GM21367 (cell line): ENCODE data around the gene PSMD1.
"Not testable (repeated sequence)": the region's sequence is repeated elsewhere in the genome, so short reads cannot be mapped to it uniquely, and the experiment has no call there.

Experiments used
- ATAC-seq: cut with Tn5 transposase; IDR thresholded peaks from one replicate; pipeline ENCODE4 v1.9.1; 2021; ENCODE audit not compliant: unreplicated experiment

PSMD1 gene

DNA sequence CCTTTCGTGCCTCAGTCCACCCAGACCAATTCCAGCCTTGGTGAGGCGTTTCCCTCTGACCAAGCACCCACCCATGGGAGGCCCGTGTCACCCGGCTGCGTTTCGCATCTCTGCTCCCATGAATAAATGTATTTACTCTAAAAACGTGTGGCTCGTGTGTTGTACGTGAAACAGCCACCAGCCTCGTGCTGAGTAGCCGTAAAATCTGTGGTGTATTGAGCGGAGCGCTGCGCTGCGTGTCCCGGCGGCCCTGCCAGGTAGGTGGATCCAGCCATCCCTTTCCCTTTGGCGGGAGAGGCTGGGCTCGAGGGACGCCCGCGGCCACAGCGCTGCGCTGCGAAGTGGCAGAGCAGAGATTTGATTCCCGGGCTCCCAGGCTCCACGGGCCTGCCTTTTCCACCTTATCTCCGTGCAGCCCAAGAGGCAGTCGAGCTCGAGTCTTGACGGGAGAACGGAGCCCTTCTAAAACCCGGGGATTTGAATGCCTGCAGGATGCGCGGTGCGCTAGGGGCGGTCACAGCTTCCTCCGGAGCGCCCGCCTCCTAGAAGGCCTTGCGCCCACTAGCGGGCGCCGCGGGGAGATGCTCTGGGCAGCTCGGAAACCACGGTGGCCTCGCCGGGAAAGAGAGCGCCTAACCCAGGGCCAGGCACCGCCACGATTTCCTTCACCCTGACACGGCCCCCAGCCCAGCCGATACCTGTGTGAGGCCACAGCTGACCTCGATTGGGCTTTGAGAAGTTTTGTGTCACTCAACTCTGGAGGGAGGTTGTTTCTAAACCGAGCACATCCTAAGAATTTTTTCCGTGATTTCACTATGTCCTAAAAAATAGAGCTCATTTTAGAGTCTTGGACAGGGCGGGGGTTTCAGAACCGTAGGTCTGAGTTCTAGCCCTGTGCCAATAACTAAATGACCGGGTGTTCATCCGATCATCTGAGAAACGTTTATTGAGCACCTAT is 3.9 kb upstream of the PSMD1 start:
- ATAC-seq, result peak; percentile 51

DNA sequence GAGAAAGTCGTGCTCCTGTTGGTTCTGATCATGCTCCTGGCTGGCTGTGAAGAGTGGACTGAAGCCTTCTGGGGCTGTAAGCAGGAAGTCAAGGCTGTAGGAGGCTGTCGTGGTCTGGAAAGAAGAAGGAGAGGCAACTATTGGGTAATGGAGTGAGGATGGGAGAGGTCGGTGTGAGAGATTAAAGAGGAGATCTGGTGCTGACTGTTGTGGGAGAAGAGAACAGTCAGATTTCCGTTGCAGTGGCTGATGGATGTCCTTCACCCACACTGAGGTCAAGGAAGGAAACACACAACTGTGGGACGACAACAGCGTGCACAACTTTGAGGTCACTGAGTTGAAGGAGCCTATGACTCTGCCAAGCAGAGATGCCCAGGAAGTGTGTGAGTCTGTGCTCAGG is 2.8 kb upstream of the PSMD1 start:
- ATAC-seq, result no peak

DNA sequence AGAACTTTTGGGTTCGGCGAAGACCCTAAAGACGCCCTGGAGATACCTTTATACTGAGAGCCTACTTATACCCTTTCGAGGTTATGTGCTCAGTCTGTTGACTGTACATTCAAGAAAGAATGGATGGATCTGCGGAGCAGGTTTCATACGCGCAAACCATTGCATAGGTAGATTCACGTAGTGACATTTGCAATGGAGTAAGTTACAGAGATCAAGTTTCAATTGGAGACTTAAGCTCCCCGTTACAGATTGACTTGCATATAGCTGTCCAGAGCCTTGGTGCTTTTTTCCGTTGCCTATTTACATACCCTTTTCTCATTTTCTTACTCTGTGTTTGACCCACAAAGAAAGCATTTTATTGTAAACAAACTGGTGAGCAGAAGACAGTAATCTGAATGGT is 923 bp downstream of the PSMD1 start:
- ATAC-seq, result no peak

DNA sequence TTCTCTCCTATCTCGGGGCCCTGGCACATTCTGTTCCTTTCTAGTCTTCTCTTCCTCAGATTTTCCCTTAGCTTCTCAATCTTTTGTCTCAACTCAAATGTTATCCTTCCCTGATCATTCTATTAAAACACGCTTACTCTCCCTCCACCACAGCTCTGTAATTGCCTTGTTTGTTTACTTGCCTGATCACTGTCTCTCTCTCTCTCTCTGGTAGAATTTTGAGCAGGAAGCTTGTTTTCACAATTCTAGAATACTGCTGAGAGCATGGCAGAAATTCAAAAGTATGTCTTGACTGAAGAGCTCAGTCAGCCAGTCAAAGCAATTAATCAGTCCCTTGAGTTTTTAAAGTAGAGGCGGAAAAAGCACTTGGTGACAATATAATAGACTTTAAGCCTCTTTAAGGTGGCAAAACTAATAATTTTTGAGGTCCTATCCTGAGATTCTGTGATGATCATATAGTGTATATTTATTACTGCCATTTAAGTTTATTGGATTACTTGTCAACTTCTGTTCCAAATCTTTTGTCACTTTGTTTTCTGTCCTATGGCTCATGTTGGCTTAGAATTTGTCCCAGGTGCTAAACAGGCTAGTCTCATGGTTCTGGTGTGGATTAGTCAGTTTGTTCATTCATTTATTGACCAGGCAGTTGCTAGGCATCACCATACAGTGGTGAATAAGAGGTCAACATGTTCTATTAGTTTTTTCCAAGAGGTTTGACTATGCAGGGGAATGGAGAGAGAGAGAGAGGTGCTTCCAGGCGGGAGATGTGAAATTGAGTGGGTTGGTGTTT is 2.3 kb downstream of the PSMD1 start:
- no peak for ATAC-seq

DNA sequence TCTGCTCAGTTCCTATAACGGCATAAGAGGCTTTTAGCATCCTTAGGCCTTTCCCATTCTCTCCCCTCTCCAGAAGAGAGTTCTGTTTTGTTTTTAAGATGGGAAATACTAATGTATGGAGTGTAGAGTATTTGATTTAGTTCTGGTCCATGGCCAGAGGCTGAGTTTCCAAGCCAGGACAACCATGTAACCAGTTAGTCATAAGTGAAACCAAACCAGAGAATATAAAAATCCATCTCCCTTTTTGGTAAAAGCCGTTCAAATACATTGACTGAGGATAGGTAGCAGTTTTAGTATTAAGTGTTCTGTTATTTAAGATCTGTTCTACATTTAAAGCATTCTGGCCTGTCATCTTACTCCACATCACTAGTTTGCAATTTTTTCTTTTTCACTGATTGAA is 3.1 kb downstream of the PSMD1 start:
- no peak for ATAC-seq

DNA sequence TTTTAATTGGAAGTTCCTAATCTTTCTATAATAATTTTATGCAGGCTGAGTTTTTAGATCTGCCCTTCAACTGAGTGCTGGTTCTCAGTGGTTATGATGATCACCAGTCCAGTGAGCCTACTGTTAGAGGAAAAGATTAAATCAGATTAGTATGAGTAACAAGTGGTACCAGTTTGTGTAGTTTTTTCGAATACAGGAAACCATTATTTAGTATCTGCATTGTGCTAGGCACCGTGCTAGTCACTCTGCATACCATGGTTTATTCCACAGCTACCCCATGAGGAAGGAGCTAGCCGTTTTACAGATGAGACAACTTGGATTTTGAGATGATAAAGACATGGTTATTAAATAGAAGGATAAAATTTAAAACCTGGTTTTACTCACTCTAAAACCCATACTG is 6.1 kb downstream of the PSMD1 start:
- ATAC-seq, result no peak

DNA sequence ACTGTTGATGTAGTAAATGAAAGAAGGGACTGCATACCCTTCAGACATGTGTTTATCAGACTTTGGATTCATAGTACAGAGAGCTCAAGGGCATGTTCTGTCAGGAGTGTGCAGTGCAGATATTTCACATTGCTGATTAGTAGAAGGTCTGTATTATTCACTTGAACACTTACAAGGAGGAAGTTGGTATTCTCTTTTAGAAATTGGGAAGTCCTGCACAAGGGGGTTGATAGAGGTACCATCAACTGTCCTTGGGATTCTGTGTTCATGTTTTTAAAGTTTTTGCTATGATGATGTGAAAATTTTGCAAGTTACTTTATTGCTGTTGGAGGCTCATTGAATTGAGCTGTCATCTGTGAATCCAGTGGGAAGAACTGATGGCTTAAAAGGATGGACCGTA is 6.7 kb downstream of the PSMD1 start:
- ATAC-seq, result no peak

DNA sequence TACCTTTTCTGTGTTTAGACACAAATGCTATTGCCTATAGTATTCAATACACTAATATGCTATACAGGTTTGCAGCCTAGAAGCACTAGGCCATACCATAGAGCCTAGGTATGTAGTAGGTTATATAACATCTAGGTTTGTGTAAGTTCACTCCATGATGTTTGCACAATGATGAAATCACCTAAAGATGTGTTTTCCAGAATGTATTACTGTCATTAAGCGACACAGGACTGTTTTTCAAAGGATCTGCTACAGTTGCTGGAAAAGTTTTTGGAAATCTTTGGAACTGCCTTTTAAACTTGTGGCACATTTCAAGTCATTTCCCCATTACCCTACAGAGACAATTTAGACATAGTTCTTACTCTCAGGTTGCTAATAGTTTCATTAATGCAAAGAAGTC is 9.3 kb downstream of the PSMD1 start:
- ATAC-seq, result no peak

DNA sequence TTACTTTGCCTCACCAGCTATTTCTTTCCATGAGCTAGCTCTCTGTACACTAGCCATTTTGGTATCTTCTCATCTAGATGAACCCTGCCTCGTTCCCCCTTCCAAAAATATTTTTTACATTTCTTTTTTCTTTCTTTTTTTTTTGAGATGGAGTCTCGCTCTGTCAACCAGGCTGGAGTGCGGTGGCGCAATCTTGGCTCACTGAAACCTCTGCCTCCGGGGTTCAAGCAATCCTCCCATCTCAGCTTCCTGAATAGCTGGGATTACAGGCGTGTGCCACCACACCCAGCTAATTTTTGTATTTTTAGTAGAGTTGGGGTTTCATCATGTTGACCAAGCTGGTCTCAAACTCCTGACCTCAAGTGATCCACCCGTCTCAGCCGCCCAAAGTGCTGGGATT is 10.9 kb downstream of the PSMD1 start:
- not testable (repeated sequence) for ATAC-seq

DNA sequence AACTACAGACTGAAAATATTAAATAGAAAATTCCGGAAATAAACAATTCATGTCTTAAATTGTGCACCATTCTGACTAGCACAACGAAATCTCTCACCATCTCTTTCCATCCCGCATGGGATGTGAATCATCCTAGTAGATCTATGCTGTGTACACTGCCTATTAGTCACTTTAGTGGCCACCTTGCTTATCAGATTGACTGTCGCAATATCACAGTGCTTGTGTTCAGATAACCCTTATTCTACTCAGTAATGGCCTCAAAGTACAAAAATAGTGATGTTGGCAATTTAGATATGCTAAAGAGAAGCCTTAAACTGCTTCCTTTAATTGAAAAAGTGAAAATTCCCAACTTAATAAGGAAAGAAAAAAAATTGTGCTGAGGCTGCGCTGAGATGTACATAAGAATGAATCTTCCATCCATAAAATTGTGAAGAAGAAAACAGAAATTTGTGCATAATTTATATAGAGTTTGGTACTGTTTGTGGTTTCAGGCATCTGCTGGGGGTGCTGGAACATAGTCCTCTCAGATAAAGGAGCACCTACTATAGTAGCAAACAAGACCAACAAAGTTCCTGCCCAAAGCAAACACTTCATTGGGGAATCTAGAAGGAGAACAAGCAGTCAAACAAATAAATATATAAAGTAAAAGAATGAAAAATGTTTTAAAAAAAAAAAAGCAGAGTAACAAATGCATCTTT is 12.0 kb downstream of the PSMD1 start:
- ATAC-seq, result no peak

DNA sequence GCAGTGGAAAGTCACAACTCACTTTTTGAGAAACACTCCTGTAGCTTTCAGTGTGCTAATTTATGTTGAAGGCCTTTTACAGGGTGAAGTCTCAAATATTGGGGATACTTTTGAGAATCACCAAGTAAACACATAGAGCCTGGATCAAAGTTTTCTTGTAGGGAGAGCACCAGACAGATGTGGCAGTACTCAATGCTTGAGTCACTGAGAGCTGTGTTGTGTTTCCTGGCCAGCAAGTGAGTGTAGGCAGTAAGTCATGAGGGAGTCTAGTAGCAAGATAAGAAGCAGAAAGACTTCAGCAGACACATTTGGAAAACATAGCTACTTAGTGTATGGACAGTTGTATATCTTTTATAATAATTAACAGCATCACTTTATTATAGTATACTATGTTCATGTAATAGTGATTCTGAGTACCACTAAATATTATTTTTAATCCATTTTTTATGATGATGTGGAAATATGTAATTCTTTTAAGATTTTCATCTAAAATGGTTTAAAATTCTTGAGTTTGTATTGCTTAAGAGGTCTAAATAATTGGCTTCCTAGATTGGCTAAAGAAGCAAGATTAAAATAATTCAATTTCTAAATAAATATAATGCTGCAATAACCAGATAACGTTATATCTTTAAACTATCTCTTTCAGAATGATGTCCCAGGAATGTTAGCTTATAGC is 12.8 kb downstream of the PSMD1 start:
- ATAC-seq, result no peak

DNA sequence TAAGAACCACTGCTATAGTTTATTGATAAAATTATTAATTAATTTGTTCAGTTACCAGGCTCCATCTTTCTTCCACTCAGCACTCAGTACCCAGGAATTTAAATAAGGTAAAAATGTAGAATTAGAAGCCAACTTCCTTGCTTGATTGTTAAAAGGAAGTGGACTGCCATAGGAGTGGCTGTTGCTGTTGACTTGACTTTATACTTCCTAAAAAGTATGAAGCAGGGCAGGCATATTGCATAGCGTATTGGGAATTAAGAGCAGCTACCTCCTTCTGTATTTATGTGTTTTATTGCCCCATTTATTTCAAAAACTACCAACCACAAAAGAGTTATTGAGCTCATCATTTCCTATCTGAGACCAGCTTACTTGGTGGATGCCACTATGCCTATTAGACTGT is 27.9 kb downstream of the PSMD1 start:
- no peak for ATAC-seq

DNA sequence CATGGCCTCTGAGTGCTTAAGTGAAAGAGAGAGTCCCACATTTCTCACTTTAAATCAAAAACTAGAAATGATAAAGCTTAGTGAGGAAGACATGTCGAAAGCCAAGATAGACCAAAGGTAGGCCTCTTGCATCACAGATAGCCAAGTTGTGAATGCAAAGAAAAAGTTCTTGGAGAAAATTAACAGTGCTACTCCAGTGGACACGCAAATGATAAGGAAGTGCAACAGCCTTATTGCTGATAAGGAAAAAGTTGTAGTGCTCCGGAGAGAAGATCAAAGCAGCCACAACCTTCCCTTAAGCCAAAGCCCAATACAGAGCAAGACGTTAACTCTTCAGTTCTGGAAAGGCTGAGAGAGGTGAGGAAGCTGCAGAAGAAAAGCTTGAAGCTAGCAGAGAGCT is 32.1 kb downstream of the PSMD1 start:
- no peak for ATAC-seq

DNA sequence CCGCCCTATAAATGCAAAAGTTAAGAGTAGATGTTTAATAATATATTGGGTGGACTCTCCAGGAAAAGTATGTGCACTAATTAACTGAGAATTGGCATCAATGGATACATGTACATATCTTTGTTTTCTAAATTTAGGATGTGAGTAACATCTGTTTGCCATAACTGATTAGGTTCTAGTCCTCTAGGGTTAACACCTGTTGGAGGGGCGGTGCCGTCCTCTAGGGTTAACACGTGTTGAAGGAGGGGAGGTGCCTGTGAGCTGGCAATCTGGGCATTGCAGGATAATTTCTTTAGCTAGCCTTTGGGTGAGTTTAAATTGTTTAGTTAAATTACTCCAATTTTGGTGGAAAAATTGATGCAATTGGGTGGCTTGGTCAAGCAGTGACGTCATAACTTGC is 37.3 kb downstream of the PSMD1 start:
- no peak for ATAC-seq

DNA sequence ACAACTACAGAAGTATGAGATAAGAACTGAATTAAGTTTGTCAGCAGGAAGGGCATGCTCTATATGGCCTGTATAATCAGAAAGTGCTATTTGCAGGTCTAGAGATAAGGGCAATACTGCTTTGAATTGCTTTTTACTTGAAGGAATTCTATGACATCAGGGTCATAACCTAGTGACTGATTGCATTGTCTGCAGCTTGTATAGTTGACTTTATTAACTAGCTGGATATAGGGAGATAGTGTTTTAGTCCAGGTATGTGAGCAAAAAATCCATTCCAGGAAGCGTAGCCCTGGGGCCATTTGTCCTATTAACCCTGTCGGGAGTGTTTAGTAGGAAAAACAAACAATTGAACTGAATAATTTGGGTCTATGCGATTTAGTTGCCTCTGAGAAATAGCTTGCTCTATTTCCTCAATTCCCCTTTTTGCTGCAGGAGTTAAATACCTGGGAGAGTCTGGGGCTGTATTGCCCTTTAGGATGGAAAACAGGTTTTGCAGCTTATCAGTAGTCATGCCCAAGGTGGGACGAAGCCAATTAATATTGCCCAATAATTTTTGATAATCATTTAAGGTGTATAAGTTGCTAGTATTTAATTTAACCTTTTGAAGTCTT is 38.2 kb downstream of the PSMD1 start:
- ATAC-seq, result no peak

DNA sequence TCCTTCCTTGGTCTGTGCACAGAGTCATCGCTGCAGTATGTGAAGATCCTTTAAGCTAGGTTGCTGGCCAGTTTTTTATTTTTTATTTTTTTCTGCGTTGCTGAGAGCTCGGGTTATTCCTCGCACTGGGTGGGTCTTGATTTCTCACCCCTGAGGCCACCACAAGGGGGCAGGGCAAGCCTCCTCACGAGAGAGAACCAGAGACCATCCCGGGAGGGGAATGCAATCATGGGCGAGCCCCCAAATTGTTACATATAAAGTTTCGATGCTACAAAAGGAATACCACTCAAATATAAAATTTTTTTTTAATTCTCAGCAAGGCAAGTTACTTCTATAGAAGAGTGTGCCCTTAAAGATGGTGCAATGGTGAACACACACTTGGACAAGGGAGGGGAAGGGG is 43.3 kb downstream of the PSMD1 start:
- ATAC-seq, result no peak

DNA sequence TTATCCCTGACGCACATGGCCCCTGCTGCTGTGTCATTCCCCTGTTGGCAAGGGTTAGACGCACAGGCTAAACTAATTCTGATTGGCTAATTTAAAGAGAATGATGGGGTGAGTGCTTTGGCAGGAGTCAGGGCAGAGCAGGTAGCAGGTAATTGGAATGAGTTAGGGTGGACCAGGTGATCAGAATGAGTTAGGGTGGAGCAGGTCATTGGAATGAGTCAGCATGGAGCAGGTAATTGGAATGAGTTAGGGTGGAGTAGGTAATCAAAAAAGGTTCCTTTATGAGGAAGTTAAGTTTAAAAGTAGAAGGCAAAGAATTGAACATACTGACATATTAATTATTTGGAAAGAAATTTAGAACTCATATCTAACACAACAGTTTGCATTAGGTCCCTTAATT is 43.7 kb downstream of the PSMD1 start:
- ATAC-seq, result not testable (repeated sequence)

DNA sequence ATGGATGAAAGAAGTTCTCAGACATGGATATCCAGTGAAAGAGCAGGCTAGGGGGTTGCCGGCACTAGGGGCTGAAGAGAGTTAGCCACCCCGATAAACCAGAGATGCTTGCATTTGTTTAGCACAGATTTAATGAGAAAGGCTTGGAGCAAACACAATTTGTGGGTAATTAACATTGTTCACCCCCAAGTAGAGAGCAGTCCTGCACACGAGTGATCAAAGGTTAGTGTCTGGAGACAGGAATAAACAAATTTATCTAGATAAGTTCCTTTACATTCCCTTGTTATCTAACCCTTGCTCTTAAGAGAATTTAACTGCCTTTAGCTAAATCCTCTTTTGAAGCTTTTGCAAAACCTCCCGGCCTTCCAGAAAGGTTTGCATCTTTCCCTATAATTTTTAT is 44.3 kb downstream of the PSMD1 start:
- no peak for ATAC-seq

DNA sequence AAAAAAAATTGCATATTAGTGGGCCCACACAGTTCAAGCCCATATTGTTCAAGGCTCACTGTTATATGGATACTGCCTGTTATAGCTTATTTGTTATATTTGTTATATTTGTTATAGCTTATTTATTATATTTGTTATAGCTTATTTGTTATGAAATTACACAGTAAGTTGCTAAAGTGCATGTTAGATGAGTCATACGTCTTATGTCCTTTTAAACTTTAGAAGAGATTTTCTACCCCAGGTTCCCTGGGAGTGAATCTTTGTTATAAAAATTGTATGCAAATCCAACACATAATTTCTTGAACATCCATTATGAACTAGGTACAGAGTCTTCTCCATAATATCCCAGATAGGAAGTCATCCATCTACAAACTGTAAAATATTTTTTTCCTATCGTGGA is 46.1 kb downstream of the PSMD1 start:
- no peak for ATAC-seq

DNA sequence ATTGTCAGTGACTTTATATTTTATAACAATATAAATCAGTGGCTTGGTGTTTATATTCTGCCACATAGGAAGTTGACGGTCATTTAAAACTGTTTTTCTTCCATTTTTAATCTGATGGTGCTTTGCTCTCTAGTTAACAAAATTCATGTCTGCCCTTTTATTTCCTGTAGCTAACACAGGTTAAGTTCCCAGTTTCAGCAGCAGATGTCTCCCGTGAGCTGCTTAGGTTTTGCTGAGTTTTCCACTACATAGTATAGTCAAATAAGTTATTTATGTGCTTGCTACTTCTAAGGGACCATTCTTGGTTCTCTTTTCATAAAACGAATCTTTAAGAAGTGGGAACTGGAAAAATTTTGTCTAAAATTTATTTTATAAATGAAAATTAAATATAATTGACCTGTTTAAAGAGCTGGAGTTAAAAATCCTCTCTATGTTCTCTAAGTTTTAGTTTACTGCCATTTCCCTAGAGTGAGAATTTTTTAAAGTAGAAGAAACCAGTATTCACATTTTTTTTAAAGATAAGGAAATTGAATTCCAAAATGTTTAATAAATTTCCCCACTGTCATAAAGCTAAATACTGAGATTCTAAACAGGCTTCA is 47.5 kb downstream of the PSMD1 start:
- peak; percentile 57 for ATAC-seq
